Measurements from ENCODE around the gene IL27RA. TPM values are rescaled to one million over a fixed set of nuclear protein-coding genes. Genes with fewer than 3 reads are reported as not detected.

IL27RA gene
- total RNA-seq, 3 donors from 2014 or later, result 91.2 to 102 (median 94.0) TPM

- H3K36me3 Mint-ChIP-seq (ENCODE audit: insufficient read depth), result peaks cover 14% of the 10 kb centered on the region
- no peak for DNase-seq
- H3K4me1 Mint-ChIP-seq (ENCODE audit: low read depth), result peaks cover 11% of the 10 kb centered on the region
- no peak overlapping the region for H3K4me3 Mint-ChIP-seq
- H3K9me3 Mint-ChIP-seq, result no peaks in the 10 kb centered on the region
- ATAC-seq, result no peak
- H3K27me3 Mint-ChIP-seq (ENCODE audit: low read depth), result peaks cover 14% of the 10 kb centered on the region
Observed at GRCh38 chr19:14054099-14054498, 22.5 kb downstream of the IL27RA start.

- Mint-ChIP-seq H3K36me3 (ENCODE audit: insufficient read depth) (peaks cover 14% of the 10 kb centered on the region), H3K4me1 (ENCODE audit: low read depth) (peaks cover 13% of the 10 kb centered on the region), H3K27me3 (ENCODE audit: low read depth) (peaks cover 16% of the 10 kb centered on the region), H3K4me3 (no peak overlapping the region), H3K9me3 (no peaks in the 10 kb centered on the region)
- no peak for DNase-seq
- ATAC-seq, result no peak
Observed at GRCh38 chr19:14054721-14055120, 23.2 kb downstream of the IL27RA start.

DNA sequence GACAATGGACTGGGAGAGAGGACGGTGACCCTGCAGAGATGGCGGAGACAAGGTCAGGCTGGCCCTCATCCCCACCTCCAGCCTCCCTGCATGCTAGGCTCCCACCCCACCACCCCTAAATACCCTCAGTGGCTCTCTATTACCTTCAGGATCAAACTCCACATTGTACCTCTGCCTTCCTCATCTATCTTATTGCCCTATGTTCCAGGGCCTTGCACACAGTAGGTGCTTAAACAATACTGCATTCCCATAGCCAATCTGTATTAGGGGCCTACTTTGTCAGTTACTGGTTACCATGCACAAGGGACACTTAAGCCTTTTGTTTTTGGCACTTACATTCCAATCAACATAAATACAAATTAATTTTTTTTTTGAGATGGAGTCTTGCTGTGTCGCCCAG, 23.8 kb downstream of the IL27RA start:
- Mint-ChIP-seq H3K9me3 (no peaks in the 10 kb centered on the region), H3K36me3 (ENCODE audit: insufficient read depth) (peaks cover 12% of the 10 kb centered on the region), H3K27me3 (ENCODE audit: low read depth) (peaks cover 22% of the 10 kb centered on the region), H3K4me1 (ENCODE audit: low read depth) (peaks cover 13% of the 10 kb centered on the region), H3K4me3 (no peak overlapping the region)
- ATAC-seq (no peak), DNase-seq (no peak)

DNA sequence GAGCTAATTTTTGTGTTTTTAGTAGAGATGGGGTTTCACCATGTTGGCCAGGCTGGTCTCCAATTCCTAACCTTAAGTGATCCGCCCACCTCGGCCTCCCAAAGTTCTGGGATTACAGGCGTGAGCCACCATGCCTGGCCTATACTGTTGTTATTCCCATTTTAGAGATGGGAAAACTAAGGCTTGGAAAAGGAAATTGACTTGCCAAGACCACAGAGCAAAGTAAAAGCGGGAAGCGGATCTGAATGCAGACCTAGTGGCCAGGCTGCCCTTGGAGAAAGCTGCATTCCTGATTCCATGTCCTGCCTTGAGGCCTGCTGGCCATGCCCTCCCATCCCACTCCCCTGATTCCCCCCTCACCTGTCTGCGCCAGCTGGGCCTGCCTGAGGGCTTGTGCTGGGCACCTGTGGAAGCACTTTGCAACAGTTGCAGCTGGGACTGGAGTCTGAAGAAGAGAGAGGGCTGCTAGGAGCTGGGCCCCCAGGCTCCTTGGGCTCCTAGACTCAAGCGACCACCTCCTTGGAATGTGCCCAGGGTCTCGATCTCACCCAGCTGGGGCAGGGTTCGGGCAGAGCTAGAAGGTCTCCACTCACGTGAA, 24.6 kb downstream of the IL27RA start:
- Mint-ChIP-seq H3K4me3 (no peak overlapping the region), H3K9me3 (no peaks in the 10 kb centered on the region), H3K36me3 (ENCODE audit: insufficient read depth) (peaks cover 11% of the 10 kb centered on the region), H3K4me1 (ENCODE audit: low read depth) (peaks cover 13% of the 10 kb centered on the region), H3K27me3 (ENCODE audit: low read depth) (peaks cover 24% of the 10 kb centered on the region)
- DNase-seq (no peak), ATAC-seq (no peak)

DNA sequence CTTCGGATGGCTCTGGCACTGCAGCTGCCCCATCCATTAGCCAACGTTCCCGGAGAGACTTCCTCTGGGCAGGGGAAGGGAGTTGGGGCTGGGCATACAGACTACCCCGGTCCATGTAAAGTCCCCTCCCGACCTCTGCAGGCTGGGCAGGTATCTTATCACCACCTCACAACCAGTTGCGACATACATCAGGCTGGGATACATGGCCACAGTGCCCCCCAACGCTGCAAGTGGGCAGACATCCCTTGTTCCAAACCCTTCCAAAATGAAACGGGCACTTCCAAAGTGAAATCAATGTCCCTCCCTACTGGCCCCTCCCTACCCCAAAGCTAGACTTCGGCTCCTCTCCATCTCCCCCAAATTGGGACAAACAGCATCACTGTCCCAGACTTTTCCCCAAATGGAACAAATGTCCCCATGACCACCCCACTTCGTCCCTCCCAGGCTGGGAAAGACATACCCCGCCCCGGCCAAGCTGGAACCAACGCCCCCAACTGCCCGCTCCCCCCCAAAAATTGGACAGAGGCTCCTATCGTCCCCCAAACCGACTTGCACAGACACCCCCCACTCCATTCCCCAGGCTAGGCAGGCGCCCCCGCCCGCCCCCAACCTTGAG, 25.3 kb downstream of the IL27RA start:
- H3K9me3 Mint-ChIP-seq, result no peaks in the 10 kb centered on the region
- peaks cover 7% of the 10 kb centered on the region for H3K36me3 Mint-ChIP-seq (ENCODE audit: insufficient read depth)
- ATAC-seq (no peak), DNase-seq (no peak)
- H3K4me3 Mint-ChIP-seq, result peak overlapping the region; percentile 33
- peaks cover 28% of the 10 kb centered on the region for H3K27me3 Mint-ChIP-seq (ENCODE audit: low read depth)
- H3K4me1 Mint-ChIP-seq (ENCODE audit: low read depth), result peaks cover 13% of the 10 kb centered on the region

DNA sequence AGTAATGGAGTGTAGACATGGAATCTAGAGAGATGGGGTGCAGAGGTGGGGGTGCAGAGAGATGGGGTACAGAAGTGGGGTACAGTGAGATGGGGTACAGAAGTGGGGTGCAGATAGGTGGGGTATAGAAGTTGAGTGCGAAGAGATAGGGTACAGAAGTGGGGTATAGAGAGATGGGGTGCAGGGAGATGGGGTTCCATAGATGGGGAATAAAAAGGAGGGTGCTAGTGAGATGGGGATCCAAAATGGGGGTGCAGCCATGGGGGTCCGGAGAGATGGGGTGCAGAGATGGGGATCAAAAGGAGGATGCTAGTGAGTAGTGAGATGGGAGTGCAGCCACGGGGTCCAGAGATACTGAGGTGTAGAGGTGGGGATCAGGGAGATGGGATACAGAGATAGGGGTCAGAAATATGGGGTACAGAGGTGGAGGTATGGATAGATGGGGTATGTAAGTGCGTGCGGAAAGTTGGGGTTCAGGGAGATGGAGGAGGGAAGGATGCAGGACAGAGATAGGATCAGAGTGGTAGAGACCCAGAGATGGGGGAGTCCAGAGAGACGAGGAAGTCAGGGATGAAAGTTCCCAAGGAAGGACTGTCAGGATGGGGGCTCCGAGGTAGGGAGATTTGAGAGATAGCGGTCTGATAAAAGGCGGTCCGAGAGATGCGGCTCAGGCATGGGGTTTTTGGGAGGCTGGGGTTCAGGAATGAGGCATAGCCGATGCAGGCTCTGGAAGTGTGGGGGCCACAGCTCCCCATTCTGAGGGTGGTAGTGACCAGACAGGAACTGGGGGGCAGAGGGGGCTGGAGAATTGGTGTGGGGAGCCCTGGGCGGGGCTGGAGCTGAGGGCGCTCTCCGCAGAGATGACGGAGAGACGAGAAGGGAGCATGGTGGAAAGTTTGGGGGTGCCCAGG, 26.9 kb downstream of the IL27RA start:
- ATAC-seq, result peak in 1 of 2 donors; percentile 67
- no peak for DNase-seq
- Mint-ChIP-seq H3K4me1 (ENCODE audit: low read depth) (peaks cover 13% of the 10 kb centered on the region), H3K4me3 (peak overlapping the region; percentile 71), H3K27me3 (ENCODE audit: low read depth) (peaks cover 28% of the 10 kb centered on the region), H3K9me3 (no peaks in the 10 kb centered on the region), H3K36me3 (ENCODE audit: insufficient read depth) (no peaks in the 10 kb centered on the region)

DNA sequence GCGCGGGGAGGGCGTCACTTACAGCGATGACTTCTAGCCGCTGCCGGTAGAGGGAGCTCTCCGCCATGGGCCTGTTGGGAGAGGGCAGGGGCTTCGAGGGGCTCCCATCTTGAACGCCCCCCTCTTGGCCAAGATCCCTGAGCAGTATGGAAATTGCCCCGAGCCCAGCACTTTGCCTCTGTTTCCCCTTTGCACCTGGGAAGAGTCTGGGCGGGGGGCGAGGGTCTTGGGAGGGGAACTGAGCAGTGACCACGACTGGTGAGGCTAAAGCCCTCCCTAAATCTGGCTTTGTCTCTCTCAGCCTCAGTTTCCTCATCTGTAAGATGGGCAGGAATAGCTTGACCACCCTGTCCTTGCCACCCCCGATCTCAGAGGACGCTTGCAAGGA, 27.5 kb downstream of the IL27RA start:
- no peaks in the 10 kb centered on the region for H3K9me3 Mint-ChIP-seq
- H3K4me3 Mint-ChIP-seq, result no peak overlapping the region

DNA sequence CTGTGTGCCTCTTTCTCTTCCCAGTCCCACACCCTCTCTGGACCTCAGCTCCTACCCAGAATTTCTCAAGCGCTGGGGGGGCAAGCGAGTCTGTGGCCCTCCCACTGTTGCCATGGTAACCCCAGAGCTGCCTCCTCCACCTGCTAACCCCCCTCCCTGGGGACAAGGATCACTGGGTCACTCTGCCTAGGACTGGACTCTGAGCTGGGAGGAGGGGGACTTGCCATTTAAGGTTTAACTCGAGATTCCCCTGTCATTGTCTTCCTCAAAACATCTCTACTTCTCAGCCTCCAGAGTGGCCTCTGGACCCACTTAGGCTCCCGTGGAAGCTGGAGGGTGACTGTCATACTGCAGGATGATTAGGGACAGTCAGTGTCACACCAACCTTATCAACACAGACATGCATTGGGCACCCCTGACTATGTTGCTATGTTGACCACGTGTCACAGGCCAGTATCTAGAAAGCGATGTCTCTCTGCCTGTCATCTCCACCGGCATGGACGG, 28.1 kb downstream of the IL27RA start:
- no peak for ATAC-seq
- no peaks in the 10 kb centered on the region for H3K9me3 Mint-ChIP-seq
- no peak overlapping the region for H3K4me3 Mint-ChIP-seq
- H3K4me1 Mint-ChIP-seq (ENCODE audit: low read depth), result peaks cover 13% of the 10 kb centered on the region
- H3K36me3 Mint-ChIP-seq (ENCODE audit: insufficient read depth), result no peaks in the 10 kb centered on the region
- peaks cover 28% of the 10 kb centered on the region for H3K27me3 Mint-ChIP-seq (ENCODE audit: low read depth)
- no peak for DNase-seq

More for the DNA sequence above, 27.5 kb downstream of the IL27RA start:
- peak in 1 of 2 donors; percentile 33 for ATAC-seq
- peak; percentile 45 for DNase-seq
- peaks cover 13% of the 10 kb centered on the region for H3K4me1 Mint-ChIP-seq (ENCODE audit: low read depth)
- H3K36me3 Mint-ChIP-seq (ENCODE audit: insufficient read depth), result no peaks in the 10 kb centered on the region
- peaks cover 28% of the 10 kb centered on the region for H3K27me3 Mint-ChIP-seq (ENCODE audit: low read depth)

GRCh38 chr19:14061081-14061749, 29.7 kb downstream of the IL27RA start:
- ATAC-seq (no peak), DNase-seq (no peak)
- Mint-ChIP-seq H3K27me3 (ENCODE audit: low read depth) (peaks cover 28% of the 10 kb centered on the region), H3K4me3 (no peak overlapping the region), H3K9me3 (no peaks in the 10 kb centered on the region), H3K36me3 (ENCODE audit: insufficient read depth) (no peaks in the 10 kb centered on the region), H3K4me1 (ENCODE audit: low read depth) (peaks cover 13% of the 10 kb centered on the region)

GRCh38 chr19:14061751-14062557, 30.4 kb downstream of the IL27RA start, which contains the start of gene PALM3:
TSS of gene PALM3 (minus strand) at chr19:14062076. CDS start at chr19:14061980, 96 bp downstream.
- Mint-ChIP-seq H3K27me3 (ENCODE audit: low read depth) (peaks cover 28% of the 10 kb centered on the region), H3K4me1 (ENCODE audit: low read depth) (peaks cover 13% of the 10 kb centered on the region), H3K4me3 (no peak within 1 kb of the TSS), H3K36me3 (ENCODE audit: insufficient read depth) (no peaks in the 10 kb centered on the region), H3K9me3 (no peaks in the 10 kb centered on the region)
- ATAC-seq (no peak), DNase-seq (no peak)

DNA sequence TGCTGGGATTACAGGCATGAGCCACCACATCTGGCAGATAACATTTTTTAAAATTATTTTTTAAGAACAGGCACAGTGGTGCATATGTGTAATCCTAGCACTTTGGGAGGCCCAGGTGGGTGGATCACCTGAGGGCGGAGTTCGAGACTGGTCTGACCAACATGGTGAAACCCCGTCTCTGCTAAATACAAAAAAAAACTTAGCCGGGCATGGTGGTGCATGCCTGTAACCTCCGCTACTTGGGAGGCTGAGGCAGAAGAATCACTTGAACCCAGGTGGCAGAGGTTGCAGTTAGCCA, 30.9 kb downstream of the IL27RA start:
- H3K9me3 Mint-ChIP-seq, result no peaks in the 10 kb centered on the region

GRCh38 chr19:14063105-14063504, 31.5 kb downstream of the IL27RA start:
- Mint-ChIP-seq H3K27me3 (ENCODE audit: low read depth) (peaks cover 24% of the 10 kb centered on the region), H3K4me1 (ENCODE audit: low read depth) (peaks cover 10% of the 10 kb centered on the region), H3K36me3 (ENCODE audit: insufficient read depth) (no peaks in the 10 kb centered on the region), H3K9me3 (no peaks in the 10 kb centered on the region), H3K4me3 (no peak overlapping the region)
- ATAC-seq, result no peak
- DNase-seq, result no peak

More for the DNA sequence above, 30.9 kb downstream of the IL27RA start:
- no peaks in the 10 kb centered on the region for H3K36me3 Mint-ChIP-seq (ENCODE audit: insufficient read depth)
- DNase-seq (no peak), ATAC-seq (no peak)
- H3K4me1 Mint-ChIP-seq (ENCODE audit: low read depth), result peaks cover 13% of the 10 kb centered on the region
- H3K4me3 Mint-ChIP-seq, result no peak overlapping the region
- peaks cover 28% of the 10 kb centered on the region for H3K27me3 Mint-ChIP-seq (ENCODE audit: low read depth)

DNA sequence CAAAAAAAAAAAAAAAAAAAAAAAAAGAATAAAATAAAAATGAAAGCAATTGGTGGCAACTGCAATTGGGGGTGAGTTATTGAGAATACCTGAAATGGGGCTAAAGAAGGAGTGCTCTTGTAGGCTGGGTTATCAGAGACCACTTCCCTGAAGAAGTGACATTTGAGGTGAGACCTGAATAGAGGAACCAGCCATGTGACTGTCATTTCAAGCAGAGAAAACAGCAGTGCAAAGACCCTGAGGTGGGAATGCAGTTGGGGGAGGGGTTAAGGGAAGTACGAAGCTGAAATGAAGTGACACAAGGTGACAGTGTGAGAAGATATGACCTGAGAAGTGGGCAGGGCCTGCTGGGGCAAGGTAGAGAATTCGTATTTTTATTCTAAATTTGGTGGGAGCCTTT, 34.6 kb downstream of the IL27RA start:
- Mint-ChIP-seq H3K4me1 (ENCODE audit: low read depth) (no peaks in the 10 kb centered on the region), H3K9me3 (no peaks in the 10 kb centered on the region), H3K36me3 (ENCODE audit: insufficient read depth) (no peaks in the 10 kb centered on the region), H3K4me3 (no peak overlapping the region), H3K27me3 (ENCODE audit: low read depth) (peaks cover 4% of the 10 kb centered on the region)
- ATAC-seq, result no peak
- no peak for DNase-seq

All from activated T-cell treated with anti-CD3 and anti-CD28 coated beads, Interleukin-2, amount 50 U/mL, for 4 hours (primary cell).